Smooth muscle cell (in vitro differentiated cells): ENCODE data around the gene TMEM238. TPM values are rescaled to one million over a fixed set of nuclear protein-coding genes. Genes with fewer than 3 reads are reported as not detected.

Experiments
- DNase-seq: peaks from one replicate; lab custom pipeline; 2025; ENCODE audit not compliant: unreplicated experiment; lab: John Stamatoyannopoulos, UW
- H2AFZ ChIP-seq: fragments of 200-600 bp; sonication (generic); 2 replicates; pipeline ENCODE4 v1.6.0; 2016; ENCODE audit warnings: antibody characterized with exemption, low read depth, mild to moderate bottlenecking
- H3F3A ChIP-seq: fragments of 200-600 bp; sonication (generic); 2 replicates; pipeline ENCODE4 v1.6.0; 2017; ENCODE audit warnings: antibody characterized with exemption, low read depth
- H3K27ac ChIP-seq: fragments of 200-600 bp; sonication (generic); 2 replicates; pipeline ENCODE4 v1.5.1; 2016; ENCODE audit warnings: low read depth, mild to moderate bottlenecking
- H3K27me3 ChIP-seq: fragments of 200-600 bp; sonication (generic); 2 replicates; pipeline ENCODE4 v1.6.1; 2016; ENCODE audit warnings: low read depth, mild to moderate bottlenecking
- H3K36me3 ChIP-seq: fragments of 200-600 bp; sonication (generic); 2 replicates; pipeline ENCODE4 v1.5.1; 2016; ENCODE audit warnings: low read depth
- H3K4me1 ChIP-seq: fragments of 200-600 bp; sonication (generic); 2 replicates; pipeline ENCODE4 v1.5.1; 2016; ENCODE audit warnings: low read depth
- H3K4me2 ChIP-seq: fragments of 200-600 bp; sonication (generic); 2 replicates; pipeline ENCODE4 v1.6.0; 2016; ENCODE audit warnings: mild to moderate bottlenecking
- H3K4me3 ChIP-seq: fragments of 200-600 bp; sonication (generic); 2 replicates; pipeline ENCODE4 v1.5.1; 2016; ENCODE audit warnings: mild to moderate bottlenecking
- H3K79me2 ChIP-seq: fragments of 200-600 bp; sonication (generic); 2 replicates; pipeline ENCODE4 v1.6.0; 2016; ENCODE audit warnings: low read depth, mild to moderate bottlenecking
- H3K9ac ChIP-seq: fragments of 200-600 bp; sonication (generic); 2 replicates; pipeline ENCODE4 v1.6.0; 2016; ENCODE audit warnings: low read depth
- H3K9me3 ChIP-seq: fragments of 200-600 bp; sonication (generic); replicated peaks from 2 replicates; pipeline ENCODE4 v1.5.1; 2016; ENCODE audit warnings: low read depth
- H4K20me1 ChIP-seq: fragments of 200-600 bp; sonication (generic); 2 replicates; pipeline ENCODE4 v1.6.0; 2016; ENCODE audit warnings: low read depth
- WGBS: methylation state at CpG from one replicate; pipeline ENCODE4 v1.1.7; 2016; ENCODE audit warnings: low lambda C conversion rate; 5-methylcytosine and 5-hydroxymethylcytosine counted together
- polyA plus RNA-seq: library from polyadenylated mRNA; unstranded; fragments of >200 nt; fragmentation: Nextera tagmentation; extraction: Ambion mirVana; gene quantifications from 2 replicates; pipeline ENCODE4 v1.2.1, GENCODE V29; 2016
- total RNA-seq: library from RNA; depleted of rRNA; stranded (reverse); fragments of >200 nt; gene quantifications from 2 replicates; pipeline ENCODE4 v1.2.3, GENCODE V29; 2014
- TF ChIP-seq, protein P1 (sequence below): fragments of 200-600 bp; sonication (generic); IDR thresholded peaks from 2 replicates; pipeline ENCODE4 v1.5.1; 2017; ENCODE audit warnings: borderline replicate concordance, mild to moderate bottlenecking, antibody characterized with exemption; ENCODE audit not compliant: insufficient read depth, poor library complexity, severe bottlenecking

Gene TMEM238, protein sequence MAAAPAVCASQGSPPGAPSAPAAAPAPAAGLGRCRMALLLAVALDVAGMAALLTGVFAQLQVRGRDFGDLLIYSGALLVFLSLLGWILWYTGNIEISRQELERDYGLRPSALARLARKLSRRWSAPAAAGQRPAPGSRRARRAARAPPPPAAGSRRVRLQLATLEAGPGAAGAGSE
- total RNA-seq (0.58 and 2.6 TPM in 2 replicates), polyA plus RNA-seq (3.3 and 9.3 TPM in 2 replicates)

DNA sequence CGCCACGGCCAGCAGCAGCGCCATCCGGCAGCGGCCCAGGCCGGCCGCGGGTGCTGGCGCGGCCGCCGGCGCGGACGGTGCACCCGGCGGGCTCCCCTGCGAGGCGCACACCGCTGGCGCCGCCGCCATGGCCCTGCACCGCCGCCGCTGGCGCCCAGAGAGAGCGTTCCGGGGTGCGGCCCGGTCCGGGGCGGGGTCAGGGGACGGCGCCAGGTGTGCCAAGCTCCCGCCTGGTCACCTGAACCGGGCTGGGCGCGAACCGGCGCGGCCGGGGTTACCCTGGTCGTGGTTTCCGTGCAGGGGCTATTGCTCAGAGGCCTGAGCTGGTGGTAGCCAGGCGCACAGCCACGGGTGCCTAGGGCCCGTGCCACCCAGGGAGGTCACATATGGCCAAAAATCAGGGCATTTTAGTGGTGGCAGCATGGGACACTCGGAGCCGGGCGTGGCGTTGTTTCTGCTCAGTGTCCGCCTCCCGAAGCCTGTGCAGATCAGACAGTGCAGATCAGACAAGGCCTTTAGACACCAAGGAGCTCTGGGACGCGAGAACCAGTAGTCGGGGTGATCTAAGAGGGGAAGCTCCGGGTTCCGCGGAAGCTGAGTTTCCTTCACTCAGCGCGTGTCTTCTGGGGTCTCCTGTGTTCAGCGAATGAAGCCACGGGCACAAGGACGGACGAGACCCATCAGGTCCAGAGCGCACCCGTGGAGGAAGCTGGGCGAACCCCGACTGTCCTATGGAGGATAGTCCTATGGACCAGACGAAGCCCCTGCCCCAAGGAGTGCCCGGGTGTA is at the start of gene TMEM238:
TMEM238 (minus strand) TSS at position 162 of the 789 bp plus-strand sequence; CDS start at position 129, 33 bp downstream.
- Histone ChIP-seq H2AFZ (peak within 1 kb of the TSS; percentile 89), H3K27me3 (no peaks in the 10 kb centered on the region), H3F3A (peaks cover 9% of the 10 kb centered on the region), H3K9ac (peak within 1 kb of the TSS; percentile 92), H3K4me3 (peak within 1 kb of the TSS; percentile 85), H3K4me1 (peaks cover 33% of the 10 kb centered on the region), H3K4me2 (peak within 1 kb of the TSS; percentile 89), H3K79me2 (peaks cover 35% of the 10 kb centered on the region), H4K20me1 (peaks cover 36% of the 10 kb centered on the region), H3K27ac (peak within 1 kb of the TSS; percentile 90), H3K9me3 (no peaks in the 10 kb centered on the region), H3K36me3 (no peaks in the 10 kb centered on the region)
- WGBS = 20% methylated on average over 62 of the region's 72 CpGs
- TF ChIP-seq, protein P1, sequence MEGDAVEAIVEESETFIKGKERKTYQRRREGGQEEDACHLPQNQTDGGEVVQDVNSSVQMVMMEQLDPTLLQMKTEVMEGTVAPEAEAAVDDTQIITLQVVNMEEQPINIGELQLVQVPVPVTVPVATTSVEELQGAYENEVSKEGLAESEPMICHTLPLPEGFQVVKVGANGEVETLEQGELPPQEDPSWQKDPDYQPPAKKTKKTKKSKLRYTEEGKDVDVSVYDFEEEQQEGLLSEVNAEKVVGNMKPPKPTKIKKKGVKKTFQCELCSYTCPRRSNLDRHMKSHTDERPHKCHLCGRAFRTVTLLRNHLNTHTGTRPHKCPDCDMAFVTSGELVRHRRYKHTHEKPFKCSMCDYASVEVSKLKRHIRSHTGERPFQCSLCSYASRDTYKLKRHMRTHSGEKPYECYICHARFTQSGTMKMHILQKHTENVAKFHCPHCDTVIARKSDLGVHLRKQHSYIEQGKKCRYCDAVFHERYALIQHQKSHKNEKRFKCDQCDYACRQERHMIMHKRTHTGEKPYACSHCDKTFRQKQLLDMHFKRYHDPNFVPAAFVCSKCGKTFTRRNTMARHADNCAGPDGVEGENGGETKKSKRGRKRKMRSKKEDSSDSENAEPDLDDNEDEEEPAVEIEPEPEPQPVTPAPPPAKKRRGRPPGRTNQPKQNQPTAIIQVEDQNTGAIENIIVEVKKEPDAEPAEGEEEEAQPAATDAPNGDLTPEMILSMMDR = no peak
- no peak for DNase-seq

DNA sequence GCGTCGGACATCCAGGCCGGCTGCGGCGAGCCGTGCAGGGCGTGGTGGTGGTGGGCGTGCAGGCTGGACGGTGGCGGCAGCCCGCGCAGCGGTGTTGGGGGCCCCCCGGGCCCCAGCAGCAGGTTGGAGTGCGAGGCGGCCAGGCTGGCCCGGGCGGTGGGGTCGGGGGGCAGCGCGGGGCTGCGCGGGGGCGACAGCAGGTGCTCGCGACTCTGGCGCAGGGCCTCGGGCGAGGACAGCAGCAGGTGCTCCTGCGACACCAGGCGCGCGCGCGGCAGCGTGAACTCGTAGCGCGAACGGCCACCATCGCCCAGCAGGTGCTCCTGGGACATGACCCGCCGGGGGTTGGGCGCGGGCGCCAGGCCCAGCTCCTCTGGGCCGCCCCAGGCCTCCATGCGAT is 49.2 kb upstream of the TMEM238 start:
- Histone ChIP-seq H3K27ac (no peak overlapping the region), H3K27me3 (peaks cover 3% of the 10 kb centered on the region), H3K4me1 (no peaks in the 10 kb centered on the region), H3K9me3 (no peaks in the 10 kb centered on the region), H3K9ac (no peak overlapping the region), H3K4me3 (no peak overlapping the region), H3F3A (no peaks in the 10 kb centered on the region), H3K4me2 (no peak overlapping the region), H3K36me3 (no peaks in the 10 kb centered on the region), H4K20me1 (no peaks in the 10 kb centered on the region), H3K79me2 (no peaks in the 10 kb centered on the region), H2AFZ (no peak overlapping the region)
- DNase-seq = no peak
- TF ChIP-seq, protein P1 = no peak
- WGBS = 92% methylated on average over 31 of the region's 48 CpGs

DNA sequence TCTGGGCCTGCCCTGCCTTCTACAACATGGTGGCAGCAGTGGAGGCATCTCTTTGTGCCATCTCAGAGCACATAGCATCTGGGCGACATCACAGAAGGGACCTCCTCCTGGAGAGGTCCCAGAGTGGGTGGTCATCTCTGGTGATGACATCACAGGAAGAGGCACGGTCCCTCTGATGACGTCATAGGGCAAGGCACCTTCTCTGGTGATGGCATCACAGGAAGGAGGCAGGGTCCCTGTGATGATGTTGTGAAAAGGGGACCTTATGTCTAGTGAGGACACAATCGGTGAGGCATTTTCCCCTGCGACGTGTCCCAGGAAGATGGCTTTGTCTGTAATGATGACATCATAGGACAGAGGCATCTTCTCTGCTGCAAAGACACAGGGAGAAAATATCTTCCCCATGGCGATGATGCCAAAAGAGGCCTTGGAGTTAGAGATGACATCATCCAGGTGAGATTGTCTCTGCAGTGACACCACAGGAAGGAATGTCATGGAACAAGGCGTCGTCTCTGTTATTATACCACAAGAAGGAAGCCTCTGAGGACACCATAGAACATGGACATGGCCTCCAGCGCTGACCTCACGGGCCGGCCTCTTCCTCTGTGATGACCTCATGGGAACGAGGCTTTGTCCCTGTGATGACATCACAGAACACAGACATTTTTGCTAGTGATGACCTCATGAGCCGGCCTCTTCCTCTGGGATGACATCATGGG is 48.3 kb upstream of the TMEM238 start:
- H3K36me3 ChIP-seq = no peaks in the 10 kb centered on the region
- TF ChIP-seq, protein P1 = no peak
- H3K4me2 ChIP-seq = no peak overlapping the region
- DNase-seq = no peak
- H3K4me1 ChIP-seq = no peaks in the 10 kb centered on the region
- no peaks in the 10 kb centered on the region for H3F3A ChIP-seq
- H3K27ac ChIP-seq = no peak overlapping the region
- H3K79me2 ChIP-seq = no peaks in the 10 kb centered on the region
- no peak overlapping the region for H3K9ac ChIP-seq
- H3K9me3 ChIP-seq = no peaks in the 10 kb centered on the region
- H4K20me1 ChIP-seq = no peaks in the 10 kb centered on the region
- 96% methylated on average over 14 of the region's 14 CpGs for WGBS
- no peaks in the 10 kb centered on the region for H3K27me3 ChIP-seq
- no peak overlapping the region for H2AFZ ChIP-seq
- no peak overlapping the region for H3K4me3 ChIP-seq
